ENCODE results near the gene CACNG4. TPM values are rescaled to one million over a fixed set of nuclear protein-coding genes. Genes with fewer than 3 reads are reported as not detected.

CACNG4 gene
- polyA plus RNA-seq, 2 of the 4 experiments (the other 2 are of a cell fraction) = 6.2 to 10.2 TPM

GRCh38 chr17:66952031-66952524 lies 12.4 kb upstream of the CACNG4 start:
- H3K4me1 ChIP-seq = peaks cover 33% of the 10 kb centered on the region
- H3K9me3 ChIP-seq = peaks cover 14% of the 10 kb centered on the region; the same call in 1 of the 3 replicates
- H3K4me2 ChIP-seq = peak overlapping the region; percentile 64
- POLR2A ChIA-PET = interaction anchor here (0.8 kb wide), 1 partner anchor 34 kb away, joined by 3 read pairs; no protein-coding TSS in a partner anchor
- H3K4me3 ChIP-seq = no peak overlapping the region
- peak; percentile 73 to 92 for DNase-seq (ENCODE audit: low read depth in 1 of 2, low spot score in 1 of 2)
- FAIRE-seq = peak; percentile 98
- CTCF ChIA-PET = interaction anchor here (0.7 to 1.9 kb wide), 14 partner anchors 8 to 237 kb away, joined by 3 to 8 read pairs (median 3); no protein-coding TSS in a partner anchor
- WGBS (ENCODE audit: missing lambda C conversion rate) = 9% methylated on average over 10 of the region's 10 CpGs
- peak; percentile 87 to 90 for ATAC-seq
- TF ChIP-seq MAX (IDR thresholded peaks at IDR 0.05) = peak; percentile 83
- peak; percentile 77 for TF ChIP-seq JUNB (IDR thresholded peaks at IDR 0.05)
- no peak for TF ChIP-seq RNF2 (IDR thresholded peaks at IDR 0.05; ENCODE audit: borderline replicate concordance, low read depth)
- no peak for TF ChIP-seq SMC3 (IDR thresholded peaks at IDR 0.05)
- peak; percentile 13 to 46; a peak in 2 of 5 replicates for TF ChIP-seq EP300 (IDR thresholded peaks at IDR 0.05)
- TF ChIP-seq JUN (IDR thresholded peaks at IDR 0.05) = peak; percentile 51 to 77; a peak in 3 of 5 replicates
- TF ChIP-seq BCL3 (IDR thresholded peaks at IDR 0.05) = 0 out of 3 replicates have a peak, but pooled peaks have one; percentile 35
- peak; percentile 94 for TF ChIP-seq MAFK (IDR thresholded peaks at IDR 0.05; ENCODE audit: partially characterized antibody)
- TF ChIP-seq ZNF302 (CRISPR knock-in tag; IDR thresholded peaks at IDR 0.05) = no peak
- peak; percentile 89; the same call in 1 of the 2 replicates for TF ChIP-seq FOSL2 (IDR thresholded peaks at IDR 0.05)
- peak; percentile 97 for TF ChIP-seq FOSL2 (CRISPR knock-in tag; IDR thresholded peaks at IDR 0.05)
- peak; percentile 66; the same call in 1 of the 2 replicates for TF ChIP-seq TP53 (CRISPR knock-in tag; IDR thresholded peaks at IDR 0.05)
- TF ChIP-seq CEBPB (IDR thresholded peaks at IDR 0.05) = peak in 1 of 2 experiments; percentile 14; a peak in 1 of 4 replicates
- peak; percentile 67; the same call in 1 of the 2 replicates for TF ChIP-seq GATA3 (IDR thresholded peaks at IDR 0.05; ENCODE audit: borderline replicate concordance)
- peak; percentile 55 for TF ChIP-seq NFE2L2 (conservative IDR thresholded peaks at IDR 0.05; ENCODE audit: low read length)
- peak overlapping the region; percentile 81 to 89 for H3K27ac ChIP-seq

GRCh38 chr17:66952681-66953629 lies 11.6 kb upstream of the CACNG4 start:
- peaks cover 14% of the 10 kb centered on the region; the same call in 1 of the 3 replicates for H3K9me3 ChIP-seq
- H3K4me3 ChIP-seq = no peak overlapping the region
- TF ChIP-seq USF2 (IDR thresholded peaks at IDR 0.05) (no peak), MAFK (IDR thresholded peaks at IDR 0.05; ENCODE audit: partially characterized antibody) (peak; percentile 68)
- DNase-seq (ENCODE audit: low read depth in 1 of 2, low spot score in 1 of 2) (no peak), FAIRE-seq (no peak), ATAC-seq (peak; percentile 57 to 58)
- ChIA-PET POLR2A (no interaction called here), CTCF (interaction anchor here (0.5 to 1.9 kb wide), 16 partner anchors 7 to 559 kb away, joined by 3 to 8 read pairs (median 3); no protein-coding TSS in a partner anchor)
- WGBS (ENCODE audit: missing lambda C conversion rate) = 90% methylated on average over 14 of the region's 14 CpGs
- H3K4me1 ChIP-seq = peaks cover 33% of the 10 kb centered on the region
- peak overlapping the region; percentile 81 to 89 for H3K27ac ChIP-seq
- H3K4me2 ChIP-seq = peak overlapping the region; percentile 64

GRCh38 chr17:66953630-66954020 lies 10.9 kb upstream of the CACNG4 start:
- WGBS (ENCODE audit: missing lambda C conversion rate) = 84% methylated on average over 6 of the region's 7 CpGs
- ATAC-seq (no peak), DNase-seq (ENCODE audit: low read depth in 1 of 2, low spot score in 1 of 2) (no peak), FAIRE-seq (no peak)
- H3K4me2 ChIP-seq = peak overlapping the region; percentile 64; the same call in 1 of the 3 replicates
- TF ChIP-seq BHLHE40 (IDR thresholded peaks at IDR 0.05; ENCODE audit: low read depth, low read length) (no peak), TFCP2L1 (CRISPR knock-in tag; IDR thresholded peaks at IDR 0.05) (no peak), NR3C1 (IDR thresholded peaks at IDR 0.05) (no peak), ZNF302 (CRISPR knock-in tag; IDR thresholded peaks at IDR 0.05) (no peak), EHMT2 (IDR thresholded peaks at IDR 0.05; ENCODE audit: low read depth) (no peak)
- no peak overlapping the region for H3K4me3 ChIP-seq
- ChIA-PET POLR2A (no interaction called here), CTCF (interaction anchor here (0.6 to 1.4 kb wide), 3 partner anchors 10 to 335 kb away, joined by 3 to 4 read pairs (median 3); no protein-coding TSS in a partner anchor)
- peaks cover 14% of the 10 kb centered on the region; the same call in 1 of the 3 replicates for H3K9me3 ChIP-seq
- peak overlapping the region; percentile 81 to 89 for H3K27ac ChIP-seq
- H3K4me1 ChIP-seq = peaks cover 33% of the 10 kb centered on the region

All from A549 (cell line).